AG09309 (cell line): ENCODE results near the gene NUAK2.

ENCODE experiments used
- DNase-seq: peaks from one replicate; pipeline ENCODE4 v3.0.0-alpha.2; 2010; ENCODE audit warnings: low read depth
- H3K4me3 ChIP-seq: 2 replicates; pipeline ENCODE4 v1.5.1; 2011; ENCODE audit warnings: mild to moderate bottlenecking, low read depth, low read length, moderate library complexity; ENCODE audit not compliant: control insufficient read depth
- CTCF ChIP-seq: IDR thresholded peaks from 2 replicates; pipeline ENCODE4 v1.5.1; 2011; ENCODE audit warnings: mild to moderate bottlenecking, low read depth, low read length, inconsistent platforms; ENCODE audit not compliant: insufficient read depth, control insufficient read depth; ENCODE audit errors: missing control alignments

Gene NUAK2

GRCh38 chr1:205274041-205274691 is 47.4 kb downstream of the NUAK2 start:
- DNase-seq, result no peak
- no peak overlapping the region for H3K4me3 ChIP-seq
- TF ChIP-seq CTCF, result no peak

DNA sequence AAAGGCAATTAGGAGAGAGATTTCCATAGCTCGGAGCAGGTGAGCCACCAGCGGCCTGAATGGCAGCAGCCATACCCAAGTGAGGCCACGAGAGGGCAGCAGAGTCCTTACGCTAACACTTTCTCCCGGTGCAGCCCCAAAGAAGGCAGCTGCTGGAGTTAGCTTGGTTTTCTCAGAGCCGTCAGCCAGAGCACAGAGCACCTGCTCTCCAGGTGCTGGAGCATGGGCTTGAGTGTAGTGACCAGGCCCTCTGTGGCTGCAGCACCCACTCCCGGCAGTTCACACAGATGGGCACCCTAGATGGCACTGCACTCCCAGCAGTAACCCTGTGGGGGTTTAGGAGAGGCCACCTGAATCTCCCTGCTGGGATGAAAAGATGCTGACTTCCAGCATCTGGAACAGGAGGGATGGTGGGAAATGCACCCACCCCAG is 48.0 kb downstream of the NUAK2 start:
- no peak for DNase-seq
- no peak overlapping the region for H3K4me3 ChIP-seq
- TF ChIP-seq CTCF, result peak; percentile 99

DNA sequence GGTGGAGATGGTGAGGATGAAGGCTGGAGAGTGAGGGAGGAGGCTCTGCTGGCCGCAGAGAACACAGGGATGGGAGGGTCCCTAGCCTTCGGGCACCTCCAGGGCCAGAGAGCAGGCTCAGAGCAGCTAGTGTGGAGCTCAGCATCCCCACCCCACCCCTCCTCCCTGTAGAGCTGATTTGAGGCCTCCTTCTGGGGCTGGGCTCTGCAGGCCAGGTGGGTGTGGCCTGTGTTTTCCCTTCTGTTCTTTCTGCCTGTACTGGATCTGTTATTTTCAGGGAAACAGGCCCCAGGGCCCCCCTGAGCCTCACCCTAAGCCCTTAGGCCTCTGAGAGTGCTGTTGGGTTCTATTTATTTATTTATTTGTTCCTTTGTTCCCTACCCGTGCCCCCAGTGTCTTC is 49.0 kb downstream of the NUAK2 start:
- DNase-seq, result no peak
- H3K4me3 ChIP-seq, result no peak overlapping the region
- TF ChIP-seq CTCF, result no peak

DNA sequence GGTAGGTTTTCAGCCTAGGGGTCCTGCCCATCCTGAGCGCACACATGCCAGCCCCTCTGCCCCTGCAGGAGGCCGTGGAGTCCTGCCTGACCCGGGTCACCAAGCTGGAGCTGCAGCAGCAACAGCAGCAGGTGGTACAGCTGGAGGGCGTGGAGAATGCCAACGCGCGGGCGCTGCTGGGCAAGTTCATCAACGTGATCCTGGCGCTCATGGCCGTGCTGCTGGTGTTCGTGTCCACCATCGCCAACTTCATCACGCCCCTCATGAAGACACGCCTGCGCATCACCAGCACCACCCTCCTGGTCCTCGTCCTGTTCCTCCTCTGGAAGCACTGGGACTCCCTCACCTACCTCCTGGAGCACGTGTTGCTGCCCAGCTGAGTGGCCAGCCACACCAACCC is 49.8 kb downstream of the NUAK2 start:
- no peak for TF ChIP-seq CTCF
- no peak for DNase-seq
- H3K4me3 ChIP-seq, result no peak overlapping the region

- TF ChIP-seq CTCF, result peak; percentile 18
- no peak overlapping the region for H3K4me3 ChIP-seq
- no peak for DNase-seq
These were observed 50.3 kb downstream of the NUAK2 start for GRCh38 chr1:205271277-205271676.

GRCh38 chr1:205270764-205271163 is 50.8 kb downstream of the NUAK2 start:
- no peak for DNase-seq
- no peak for TF ChIP-seq CTCF
- H3K4me3 ChIP-seq, result no peak overlapping the region
